ENCODE measurements around the gene ZNF439. TPM values are rescaled to one million over a fixed set of nuclear protein-coding genes. Genes with fewer than 3 reads are reported as not detected.

Gene ZNF439
- total and polyA plus RNA-seq, 10 of the 15 experiments (the other 5 are each of a cell fraction or from before 2014, with no cell fraction given): 0.43 to 2.5 (median 1.2) TPM

GRCh38 chr19:11814029-11814699 lies 34.4 kb upstream of the ZNF439 start, which contains the start of gene ZNF440 (continued):
- TF ChIP-seq CHD2 (IDR thresholded peaks at IDR 0.05; ENCODE audit: borderline replicate concordance, low read depth, low read length) (peak; percentile 91), POLR2A (IDR thresholded peaks at IDR 0.05; ENCODE audit: low read depth, low read length) (peak; percentile 96), KAT2A (conservative IDR thresholded peaks at IDR 0.05; ENCODE audit: control insufficient read depth, low read depth, low read length) (no peak), DPF2 (IDR thresholded peaks at IDR 0.05) (peak; percentile 77; the same call in 1 of the 2 replicates), IKZF1 (conservative IDR thresholded peaks at IDR 0.05) (peak; percentile 63), ZZZ3 (IDR thresholded peaks at IDR 0.05; ENCODE audit: control insufficient read depth, insufficient read length, low read depth) (no peak), POLR2AphosphoS5 (IDR thresholded peaks at IDR 0.05; ENCODE audit: low read length) (peak; percentile 89), CHD4 (IDR thresholded peaks at IDR 0.05) (no peak), CBFB (IDR thresholded peaks at IDR 0.05; ENCODE audit: low read depth) (peak; percentile 46; the same call in 1 of the 2 replicates), ATF7 (IDR thresholded peaks at IDR 0.05; ENCODE audit: low read depth) (0 out of 2 replicates have a peak, but pooled peaks have one; percentile 24), RCOR1 (conservative IDR thresholded peaks at IDR 0.05; ENCODE audit: low read depth, low read length) (no peak), POU2F2 (IDR thresholded peaks at IDR 0.05; ENCODE audit: borderline replicate concordance, low read depth, low read length) (0 out of 3 replicates have a peak, but pooled peaks have one; percentile 22), POLR2AphosphoS2 (IDR thresholded peaks at IDR 0.05; ENCODE audit: low read depth, low read length) (peak; percentile 77; the same call in 1 of the 2 replicates), STAT1 (conservative IDR thresholded peaks at IDR 0.05) (no peak), IRF3 (IDR thresholded peaks at IDR 0.05) (peak; percentile 58; the same call in 1 of the 2 replicates), TAF1 (IDR thresholded peaks at IDR 0.05; ENCODE audit: borderline replicate concordance, low read depth, low read length) (peak; percentile 79), PML (IDR thresholded peaks at IDR 0.05; ENCODE audit: low read length) (peak; percentile 5; the same call in 1 of the 2 replicates), ZNF217 (IDR thresholded peaks at IDR 0.05) (no peak), SMAD5 (IDR thresholded peaks at IDR 0.05; ENCODE audit: low read depth) (peak; percentile 40; the same call in 1 of the 2 replicates), YY1 (IDR thresholded peaks at IDR 0.05; ENCODE audit: low read depth, low read length) (peak; percentile 50)
- TF ChIP-seq, protein P1, sequence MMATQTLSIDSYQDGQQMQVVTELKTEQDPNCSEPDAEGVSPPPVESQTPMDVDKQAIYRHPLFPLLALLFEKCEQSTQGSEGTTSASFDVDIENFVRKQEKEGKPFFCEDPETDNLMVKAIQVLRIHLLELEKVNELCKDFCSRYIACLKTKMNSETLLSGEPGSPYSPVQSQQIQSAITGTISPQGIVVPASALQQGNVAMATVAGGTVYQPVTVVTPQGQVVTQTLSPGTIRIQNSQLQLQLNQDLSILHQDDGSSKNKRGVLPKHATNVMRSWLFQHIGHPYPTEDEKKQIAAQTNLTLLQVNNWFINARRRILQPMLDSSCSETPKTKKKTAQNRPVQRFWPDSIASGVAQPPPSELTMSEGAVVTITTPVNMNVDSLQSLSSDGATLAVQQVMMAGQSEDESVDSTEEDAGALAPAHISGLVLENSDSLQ (IDR thresholded peaks at IDR 0.05): peak; percentile 99
- TF ChIP-seq, protein P2, sequence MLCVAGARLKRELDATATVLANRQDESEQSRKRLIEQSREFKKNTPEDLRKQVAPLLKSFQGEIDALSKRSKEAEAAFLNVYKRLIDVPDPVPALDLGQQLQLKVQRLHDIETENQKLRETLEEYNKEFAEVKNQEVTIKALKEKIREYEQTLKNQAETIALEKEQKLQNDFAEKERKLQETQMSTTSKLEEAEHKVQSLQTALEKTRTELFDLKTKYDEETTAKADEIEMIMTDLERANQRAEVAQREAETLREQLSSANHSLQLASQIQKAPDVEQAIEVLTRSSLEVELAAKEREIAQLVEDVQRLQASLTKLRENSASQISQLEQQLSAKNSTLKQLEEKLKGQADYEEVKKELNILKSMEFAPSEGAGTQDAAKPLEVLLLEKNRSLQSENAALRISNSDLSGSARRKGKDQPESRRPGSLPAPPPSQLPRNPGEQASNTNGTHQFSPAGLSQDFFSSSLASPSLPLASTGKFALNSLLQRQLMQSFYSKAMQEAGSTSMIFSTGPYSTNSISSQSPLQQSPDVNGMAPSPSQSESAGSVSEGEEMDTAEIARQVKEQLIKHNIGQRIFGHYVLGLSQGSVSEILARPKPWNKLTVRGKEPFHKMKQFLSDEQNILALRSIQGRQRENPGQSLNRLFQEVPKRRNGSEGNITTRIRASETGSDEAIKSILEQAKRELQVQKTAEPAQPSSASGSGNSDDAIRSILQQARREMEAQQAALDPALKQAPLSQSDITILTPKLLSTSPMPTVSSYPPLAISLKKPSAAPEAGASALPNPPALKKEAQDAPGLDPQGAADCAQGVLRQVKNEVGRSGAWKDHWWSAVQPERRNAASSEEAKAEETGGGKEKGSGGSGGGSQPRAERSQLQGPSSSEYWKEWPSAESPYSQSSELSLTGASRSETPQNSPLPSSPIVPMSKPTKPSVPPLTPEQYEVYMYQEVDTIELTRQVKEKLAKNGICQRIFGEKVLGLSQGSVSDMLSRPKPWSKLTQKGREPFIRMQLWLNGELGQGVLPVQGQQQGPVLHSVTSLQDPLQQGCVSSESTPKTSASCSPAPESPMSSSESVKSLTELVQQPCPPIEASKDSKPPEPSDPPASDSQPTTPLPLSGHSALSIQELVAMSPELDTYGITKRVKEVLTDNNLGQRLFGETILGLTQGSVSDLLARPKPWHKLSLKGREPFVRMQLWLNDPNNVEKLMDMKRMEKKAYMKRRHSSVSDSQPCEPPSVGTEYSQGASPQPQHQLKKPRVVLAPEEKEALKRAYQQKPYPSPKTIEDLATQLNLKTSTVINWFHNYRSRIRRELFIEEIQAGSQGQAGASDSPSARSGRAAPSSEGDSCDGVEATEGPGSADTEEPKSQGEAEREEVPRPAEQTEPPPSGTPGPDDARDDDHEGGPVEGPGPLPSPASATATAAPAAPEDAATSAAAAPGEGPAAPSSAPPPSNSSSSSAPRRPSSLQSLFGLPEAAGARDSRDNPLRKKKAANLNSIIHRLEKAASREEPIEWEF (IDR thresholded peaks at IDR 0.05; ENCODE audit: insufficient replicate concordance, low read depth, low read length): no peak

All from GM12878 (cell line).